GM21390 (cell line): ENCODE results near the gene PLA2G2C.

ENCODE experiments used
- ATAC-seq: cut with Tn5 transposase; IDR thresholded peaks from one replicate; pipeline ENCODE4 v1.9.1; 2021; ENCODE audit not compliant: unreplicated experiment

PLA2G2C gene

GRCh38 chr1:20209471-20209870 is 23.2 kb upstream of the PLA2G2C start:
- no peak for ATAC-seq

- no peak for ATAC-seq
These were observed 21.2 kb upstream of the PLA2G2C start for GRCh38 chr1:20207546-20207945.

DNA sequence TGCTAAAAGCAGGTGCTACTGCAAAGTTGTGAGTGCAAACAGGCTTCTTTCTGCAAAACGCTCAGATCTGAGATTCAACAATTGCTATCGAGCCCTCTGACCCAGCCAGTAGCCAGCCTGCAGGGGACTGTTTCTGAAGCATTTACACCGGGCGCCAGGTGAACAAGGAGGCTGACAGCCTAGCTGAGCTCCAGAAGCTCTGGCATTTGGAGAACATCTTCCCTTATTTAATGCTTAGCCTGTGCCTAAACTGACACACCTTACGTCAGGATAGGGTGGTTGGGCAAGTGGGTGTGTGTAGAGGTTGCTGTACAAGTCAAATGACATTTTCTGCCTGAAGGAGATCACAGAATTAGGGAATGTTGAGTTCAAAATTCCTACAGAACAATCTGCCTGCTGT is 15.8 kb upstream of the PLA2G2C start:
- ATAC-seq, result no peak

DNA sequence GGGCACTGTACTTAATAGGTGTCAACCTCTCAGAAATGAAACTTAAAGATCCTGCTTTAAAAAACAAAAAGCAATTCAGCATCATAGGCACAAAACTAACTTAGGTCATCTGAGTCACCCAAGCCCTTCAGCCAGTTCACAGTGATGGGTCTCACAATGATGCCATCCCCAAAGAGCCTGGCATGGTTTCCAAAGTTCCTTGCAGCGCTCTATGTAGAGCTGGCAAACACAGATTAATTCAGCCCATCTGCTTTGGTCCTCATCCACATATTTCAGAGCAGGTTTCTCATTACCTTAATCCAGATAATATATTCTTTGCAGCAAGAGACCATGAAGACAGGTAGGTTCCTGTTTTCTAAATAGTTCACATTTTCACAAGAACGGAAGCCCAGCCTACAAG is 14.6 kb upstream of the PLA2G2C start:
- no peak for ATAC-seq

- ATAC-seq, result no peak
These were observed 13.5 kb upstream of the PLA2G2C start for GRCh38 chr1:20199840-20200239.

GRCh38 chr1:20199403-20199802 is 13.1 kb upstream of the PLA2G2C start:
- no peak for ATAC-seq

DNA sequence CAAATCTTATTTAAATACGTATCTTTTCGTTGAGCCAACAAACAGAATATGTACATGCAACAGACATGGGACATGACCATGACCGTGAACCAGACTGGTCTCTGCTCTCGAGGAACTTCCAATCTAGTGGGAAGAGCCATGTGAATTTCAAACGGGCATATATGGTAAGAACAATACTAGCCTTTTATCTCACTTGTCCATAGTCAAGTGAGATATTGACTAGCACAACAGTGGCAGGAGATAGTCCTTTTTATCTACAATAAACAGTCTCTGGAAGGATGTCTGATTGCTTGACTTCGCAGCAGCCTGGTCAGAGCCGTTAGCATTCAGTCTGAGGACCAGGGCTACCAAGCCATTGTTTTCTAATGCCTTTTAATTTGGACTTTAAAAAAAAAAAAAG is 12.6 kb upstream of the PLA2G2C start:
- no peak for ATAC-seq

DNA sequence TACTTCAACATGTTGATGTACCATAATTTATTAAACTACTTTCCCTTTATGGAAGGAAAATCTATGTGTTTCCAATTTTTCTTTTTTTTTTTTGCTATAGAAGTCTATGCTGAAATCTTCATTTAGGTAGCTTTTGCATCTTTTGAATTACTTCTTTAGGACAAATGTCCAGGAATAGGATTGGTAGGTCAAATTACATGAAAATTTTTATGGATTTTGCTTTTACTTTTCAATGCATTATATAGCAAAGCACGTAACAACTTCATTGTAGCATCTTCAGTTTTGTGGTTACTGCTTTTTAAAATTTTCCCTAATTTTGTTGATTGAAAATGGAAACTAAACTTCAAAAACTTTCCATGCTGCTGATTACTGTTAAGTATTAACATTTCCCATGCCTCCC is 12.0 kb upstream of the PLA2G2C start:
- ATAC-seq, result no peak

GRCh38 chr1:20197329-20197791 is 11.0 kb upstream of the PLA2G2C start:
- no peak for ATAC-seq

DNA sequence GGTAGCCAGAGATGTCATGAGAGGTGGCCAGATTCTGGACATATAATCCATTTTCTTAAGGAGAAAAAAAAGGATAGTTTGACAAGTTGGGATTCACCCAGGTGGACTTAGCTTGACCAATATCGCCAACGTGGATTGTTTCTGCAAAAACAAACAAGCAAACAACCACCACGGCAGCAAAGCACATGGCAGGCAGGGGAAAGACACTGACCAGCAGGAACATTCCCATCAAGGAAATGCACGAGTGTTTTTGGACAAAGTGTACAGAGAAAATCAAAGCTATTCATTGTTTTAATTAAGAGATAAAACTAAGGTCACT is 9.1 kb upstream of the PLA2G2C start:
- ATAC-seq, result no peak

DNA sequence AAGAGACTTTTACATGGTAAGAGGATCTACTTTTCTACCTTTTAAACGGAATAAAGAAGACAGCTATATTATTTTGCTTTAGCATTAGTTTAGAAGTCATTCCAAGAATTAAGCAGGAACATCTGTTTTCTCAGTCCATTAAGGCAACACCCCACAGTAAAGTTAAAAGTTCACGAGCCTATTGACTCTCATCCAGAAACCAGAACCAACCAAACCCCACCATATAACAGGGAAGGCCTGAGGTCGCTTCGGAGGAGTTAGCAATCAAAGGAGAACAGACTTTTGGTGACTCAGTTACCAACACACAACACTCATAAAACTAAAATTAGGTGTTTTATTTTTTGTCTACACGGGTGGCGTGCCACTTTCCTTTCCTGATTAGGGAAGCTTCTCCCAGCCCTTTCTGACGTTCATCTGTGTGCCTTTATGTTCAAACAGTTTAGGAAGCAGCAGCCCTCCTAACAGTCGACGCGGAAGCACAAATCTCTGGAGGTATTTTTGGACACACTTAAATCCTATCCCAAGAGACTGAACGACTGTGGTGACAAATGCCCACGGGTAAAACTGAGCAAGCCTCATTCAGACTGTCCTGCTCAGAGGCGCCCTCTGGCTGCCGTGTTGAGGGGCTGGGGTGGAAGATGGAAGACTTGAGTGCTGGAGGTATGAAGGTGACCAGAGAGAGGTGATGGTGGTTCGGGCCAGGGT is 8.6 kb upstream of the PLA2G2C start:
- no peak for ATAC-seq

DNA sequence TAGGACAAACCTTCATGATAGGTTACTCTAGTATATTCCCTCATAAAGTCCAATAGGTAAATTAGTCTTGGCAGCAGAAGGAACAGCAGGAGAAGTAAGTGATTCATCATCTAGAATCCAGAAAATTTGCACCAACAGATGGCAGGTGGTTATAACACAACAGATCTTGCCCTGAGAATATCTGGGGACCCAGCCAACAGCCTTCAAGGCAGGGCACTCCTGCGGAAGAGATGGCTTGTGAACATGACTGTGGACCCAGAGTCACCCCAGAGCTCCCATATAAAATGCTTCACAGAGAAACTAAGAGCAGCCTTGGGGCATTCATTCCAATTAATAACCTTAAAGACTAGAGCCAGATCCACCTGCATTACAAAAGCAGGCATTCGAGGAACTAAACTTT is 7.9 kb upstream of the PLA2G2C start:
- no peak for ATAC-seq

- ATAC-seq, result no peak
These were observed 6.6 kb upstream of the PLA2G2C start for GRCh38 chr1:20192871-20193411.

DNA sequence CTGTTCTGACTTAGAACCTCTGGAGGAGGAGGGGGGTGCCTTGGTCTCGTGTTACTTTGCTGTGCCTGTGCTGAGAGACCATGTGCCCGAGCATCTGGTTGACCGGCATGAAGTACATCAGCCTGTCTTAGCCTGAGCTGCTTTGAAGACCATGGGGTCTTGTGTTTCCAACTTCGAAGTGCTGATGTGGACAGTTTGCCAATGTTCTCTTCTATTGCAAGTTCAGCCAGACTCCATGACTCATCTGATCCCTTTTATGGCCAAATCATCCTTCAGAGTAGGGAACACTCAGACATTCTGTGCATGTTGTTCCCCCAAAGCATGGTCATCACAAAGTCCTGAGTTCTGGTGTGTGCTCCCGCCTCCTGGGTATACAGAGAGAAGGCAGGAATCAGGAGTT is 6.0 kb upstream of the PLA2G2C start:
- ATAC-seq, result no peak

GRCh38 chr1:20191266-20191825 is 5.0 kb upstream of the PLA2G2C start:
- ATAC-seq, result no peak

DNA sequence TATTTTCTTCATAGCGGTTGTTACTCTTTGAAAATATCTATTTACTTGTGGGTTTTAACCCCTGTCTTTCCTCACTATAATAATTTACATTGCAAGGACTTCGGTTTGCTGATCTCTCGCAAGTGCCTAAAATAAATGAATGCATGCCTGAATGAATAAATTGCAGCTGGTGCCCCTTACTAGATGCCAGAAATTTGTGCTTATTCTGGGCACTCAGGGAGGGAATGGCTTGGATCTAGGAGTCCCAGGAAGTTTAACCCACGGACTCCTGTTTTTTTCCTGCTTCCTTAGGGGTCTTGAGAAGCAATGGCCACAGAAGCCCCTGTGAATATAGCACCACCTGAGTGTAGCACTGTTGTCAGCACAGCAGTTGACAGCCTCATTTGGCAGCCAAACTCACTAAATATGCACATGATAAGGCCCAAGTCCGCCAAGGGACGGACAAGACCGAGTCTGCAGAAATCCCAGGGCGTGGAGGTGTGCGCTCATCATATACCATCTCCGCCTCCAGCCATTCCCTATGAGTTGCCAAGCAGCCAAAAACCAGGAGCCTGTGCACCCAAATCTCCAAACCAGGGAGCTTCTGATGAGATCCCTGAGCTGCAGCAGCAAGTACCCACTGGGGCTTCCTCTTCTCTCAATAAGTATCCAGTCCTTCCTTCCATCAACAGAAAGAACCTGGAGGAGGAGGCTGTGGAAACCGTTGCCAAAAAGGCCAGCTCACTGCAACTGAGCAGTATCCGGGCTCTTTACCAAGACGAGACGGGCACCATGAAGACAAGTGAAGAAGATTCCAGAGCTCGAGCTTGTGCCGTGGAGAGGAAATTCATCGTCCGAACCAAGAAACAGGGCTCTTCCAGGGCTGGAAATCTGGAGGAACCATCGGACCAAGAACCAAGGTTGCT is 4.2 kb upstream of the PLA2G2C start:
- no peak for ATAC-seq

DNA sequence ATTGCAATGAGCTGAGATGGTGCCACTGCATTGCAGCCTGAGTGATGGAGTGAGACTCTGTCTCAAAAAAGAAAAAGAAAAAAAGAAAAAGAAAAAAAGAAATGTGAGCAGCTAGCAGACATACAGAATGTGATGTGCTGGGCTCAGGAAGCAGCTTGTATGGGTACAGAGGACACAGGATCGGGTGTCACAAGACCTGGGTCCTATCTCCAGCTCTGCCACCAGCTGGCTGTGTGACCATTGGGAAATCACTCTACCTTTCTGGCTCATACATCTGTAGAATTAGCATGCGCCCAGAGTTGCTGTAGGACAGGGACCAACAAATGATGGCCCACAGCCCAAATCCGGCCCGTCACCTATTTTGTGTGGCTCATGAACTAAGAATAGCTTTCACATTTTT is 3.3 kb upstream of the PLA2G2C start:
- no peak for ATAC-seq

GRCh38 chr1:20188455-20188817 is 2.1 kb upstream of the PLA2G2C start:
- ATAC-seq, result no peak

- no peak for ATAC-seq
These were observed 1.6 kb upstream of the PLA2G2C start for GRCh38 chr1:20187813-20188454.

- ATAC-seq, result no peak
These were observed 940 bp upstream of the PLA2G2C start for GRCh38 chr1:20187103-20187812.
